ENCODE data around the gene ULK2. TPM values are rescaled to one million over a fixed set of nuclear protein-coding genes. Genes with fewer than 3 reads are reported as not detected.
A peak's percentile ranks its signal among the peaks of the same experiment; 100 is the strongest.

The ULK2 gene
- total RNA-seq, 2 experiments from 2014 or later: 6.8 TPM; not detected in 1

DNA sequence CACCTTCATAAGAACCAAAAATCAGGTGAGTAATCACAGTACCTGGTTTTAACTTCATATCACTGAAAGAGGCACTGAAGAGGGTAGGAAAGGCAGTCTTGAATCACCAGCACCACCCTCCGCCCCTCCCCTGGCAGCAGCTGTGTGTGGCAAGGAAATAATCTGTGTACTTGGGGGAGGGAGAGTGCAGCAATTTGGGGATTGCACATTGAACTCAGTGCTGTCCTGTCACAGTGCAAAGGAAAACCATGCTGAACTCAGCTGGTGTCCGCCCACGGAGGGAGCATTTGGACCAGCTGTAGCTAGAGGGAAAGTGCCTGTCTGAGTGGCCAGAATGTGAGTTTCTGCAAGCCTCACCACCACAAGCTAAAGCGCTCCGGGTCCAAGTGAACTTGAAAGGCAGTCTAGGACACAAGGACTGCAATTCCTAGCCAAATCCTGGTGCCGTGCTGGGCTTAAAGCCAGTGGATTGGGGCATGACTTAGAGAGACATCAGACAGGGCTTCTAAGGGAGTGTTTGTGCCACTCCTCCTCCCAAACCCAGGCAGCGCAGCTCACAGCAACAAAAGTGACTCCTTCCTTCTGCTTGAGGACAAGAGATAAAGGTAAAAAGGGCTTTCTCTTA lies 79.9 kb downstream of the ULK2 start:
- Histone ChIP-seq H3K4me1 (ENCODE audit: insufficient read depth, low read length, poor library complexity, severe bottlenecking) (no peaks in the 10 kb centered on the region), H3K4me3 (ENCODE audit: low read depth, low read length, poor library complexity, severe bottlenecking) (no peak overlapping the region), H3K9me3 (ENCODE audit: low read length) (no peaks in the 10 kb centered on the region), H3K9me2 (ENCODE audit: insufficient read depth, low read length) (no peaks in the 10 kb centered on the region), H3K4me2 (ENCODE audit: low read length) (no peak overlapping the region), H2AFZ (ENCODE audit: low read length) (no peak overlapping the region), H3K36me3 (ENCODE audit: insufficient read depth, low read length) (no peaks in the 10 kb centered on the region), H3K27ac (ENCODE audit: low read depth, low read length, poor library complexity, severe bottlenecking) (no peak overlapping the region), H3K79me2 (ENCODE audit: insufficient read depth, low read depth, low read length) (no peaks in the 10 kb centered on the region), H4K20me1 (ENCODE audit: insufficient read depth, low read length) (no peaks in the 10 kb centered on the region)
- TF ChIP-seq, protein P1, sequence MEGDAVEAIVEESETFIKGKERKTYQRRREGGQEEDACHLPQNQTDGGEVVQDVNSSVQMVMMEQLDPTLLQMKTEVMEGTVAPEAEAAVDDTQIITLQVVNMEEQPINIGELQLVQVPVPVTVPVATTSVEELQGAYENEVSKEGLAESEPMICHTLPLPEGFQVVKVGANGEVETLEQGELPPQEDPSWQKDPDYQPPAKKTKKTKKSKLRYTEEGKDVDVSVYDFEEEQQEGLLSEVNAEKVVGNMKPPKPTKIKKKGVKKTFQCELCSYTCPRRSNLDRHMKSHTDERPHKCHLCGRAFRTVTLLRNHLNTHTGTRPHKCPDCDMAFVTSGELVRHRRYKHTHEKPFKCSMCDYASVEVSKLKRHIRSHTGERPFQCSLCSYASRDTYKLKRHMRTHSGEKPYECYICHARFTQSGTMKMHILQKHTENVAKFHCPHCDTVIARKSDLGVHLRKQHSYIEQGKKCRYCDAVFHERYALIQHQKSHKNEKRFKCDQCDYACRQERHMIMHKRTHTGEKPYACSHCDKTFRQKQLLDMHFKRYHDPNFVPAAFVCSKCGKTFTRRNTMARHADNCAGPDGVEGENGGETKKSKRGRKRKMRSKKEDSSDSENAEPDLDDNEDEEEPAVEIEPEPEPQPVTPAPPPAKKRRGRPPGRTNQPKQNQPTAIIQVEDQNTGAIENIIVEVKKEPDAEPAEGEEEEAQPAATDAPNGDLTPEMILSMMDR (conservative IDR thresholded peaks at IDR 0.05; ENCODE audit: low read length): no peak
- no peak for TF ChIP-seq EZH2phosphoT487 (IDR thresholded peaks at IDR 0.05; ENCODE audit: borderline replicate concordance, low read depth, low read length)
- BruUV-seq (replicated peaks): no TSS peak
- intact Hi-C loops (cut with micrococcal nuclease; ENCODE audit: unreplicated experiment): no loop called here
- no peak for DNase-seq (ENCODE audit: low spot score)
- POLR2A ChIA-PET: no interaction called here
- CTCF ChIA-PET (ENCODE audit: unreplicated experiment): no interaction called here

DNA sequence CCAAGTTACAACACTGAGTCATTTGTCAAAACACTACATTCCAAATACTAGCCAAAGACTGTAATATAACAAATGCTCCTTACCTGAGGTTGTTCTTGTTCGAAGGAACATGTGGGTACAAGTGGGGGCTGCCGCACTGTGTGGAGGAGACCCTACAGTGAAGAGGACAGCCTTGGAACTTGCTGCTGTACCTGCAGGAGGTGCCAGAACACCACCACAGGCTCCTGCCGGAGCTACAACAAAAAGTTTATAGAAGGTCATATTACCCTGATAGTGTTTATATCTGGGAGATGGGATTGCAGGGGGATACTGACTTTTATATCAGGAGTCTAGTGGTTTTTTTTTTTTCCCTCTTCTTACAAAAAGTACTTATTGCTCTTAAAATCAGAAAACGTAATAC lies 81.9 kb downstream of the ULK2 start:
- TF ChIP-seq, protein P1 (conservative IDR thresholded peaks at IDR 0.05; ENCODE audit: low read length): peak; percentile 49
- TF ChIP-seq EZH2phosphoT487 (IDR thresholded peaks at IDR 0.05; ENCODE audit: borderline replicate concordance, low read depth, low read length): no peak
- H3K4me3 ChIP-seq (ENCODE audit: low read depth, low read length, poor library complexity, severe bottlenecking): no peak overlapping the region
- ChIA-PET POLR2A (no interaction called here), CTCF (ENCODE audit: unreplicated experiment) (no interaction called here)
- no peaks in the 10 kb centered on the region for H3K4me1 ChIP-seq (ENCODE audit: insufficient read depth, low read length, poor library complexity, severe bottlenecking)
- H3K36me3 ChIP-seq (ENCODE audit: insufficient read depth, low read length): no peaks in the 10 kb centered on the region
- no peak overlapping the region for H2AFZ ChIP-seq (ENCODE audit: low read length)
- no peaks in the 10 kb centered on the region for H3K9me3 ChIP-seq (ENCODE audit: low read length)
- H4K20me1 ChIP-seq (ENCODE audit: insufficient read depth, low read length): no peaks in the 10 kb centered on the region
- no peak for DNase-seq (ENCODE audit: low spot score)
- intact Hi-C loops (cut with micrococcal nuclease; ENCODE audit: unreplicated experiment): no loop called here
- H3K27ac ChIP-seq (ENCODE audit: low read depth, low read length, poor library complexity, severe bottlenecking): no peak overlapping the region
- H3K9me2 ChIP-seq (ENCODE audit: insufficient read depth, low read length): no peaks in the 10 kb centered on the region
- H3K4me2 ChIP-seq (ENCODE audit: low read length): no peak overlapping the region
- no peaks in the 10 kb centered on the region for H3K79me2 ChIP-seq (ENCODE audit: insufficient read depth, low read depth, low read length)
- BruUV-seq (replicated peaks): no TSS peak

All from OCI-LY7 (cell line).